ENCODE measurements around the gene DGKQ. TPM values are rescaled to one million over a fixed set of nuclear protein-coding genes. Genes with fewer than 3 reads are reported as not detected.

The DGKQ gene
- total RNA-seq, 1 donor from 2014 or later = 14.8 TPM

- H3K27me3 ChIP-seq (ENCODE audit: control insufficient read depth, insufficient read depth, low read length) = no peaks in the 10 kb centered on the region
- no peak overlapping the region for H3K4me3 ChIP-seq (ENCODE audit: low read depth, low read length)
- no peak for TF ChIP-seq CTCF (IDR thresholded peaks at IDR 0.05; ENCODE audit: insufficient read depth, low read length, poor library complexity, severe bottlenecking)
- no peak for DNase-seq (ENCODE audit: low read depth)
- H3K36me3 ChIP-seq (ENCODE audit: control insufficient read depth, insufficient read depth, low read length) = no peaks in the 10 kb centered on the region
Observed at GRCh38 chr4:988726-989721, 15.7 kb upstream of the DGKQ start.

- Histone ChIP-seq H3K27me3 (ENCODE audit: control insufficient read depth, insufficient read depth, low read length) (no peaks in the 10 kb centered on the region), H3K4me3 (ENCODE audit: low read depth, low read length) (peak overlapping the region; percentile 45), H3K36me3 (ENCODE audit: control insufficient read depth, insufficient read depth, low read length) (no peaks in the 10 kb centered on the region)
- no peak for TF ChIP-seq CTCF (IDR thresholded peaks at IDR 0.05; ENCODE audit: insufficient read depth, low read length, poor library complexity, severe bottlenecking)
- DNase-seq (ENCODE audit: low read depth) = no peak
Observed at GRCh38 chr4:987624-988513, 14.5 kb upstream of the DGKQ start.

- TF ChIP-seq CTCF (IDR thresholded peaks at IDR 0.05; ENCODE audit: insufficient read depth, low read length, poor library complexity, severe bottlenecking) = peak; percentile 68
- Histone ChIP-seq H3K4me3 (ENCODE audit: low read depth, low read length) (peak within 1 kb of the TSS; percentile 45), H3K36me3 (ENCODE audit: control insufficient read depth, insufficient read depth, low read length) (no peaks in the 10 kb centered on the region), H3K27me3 (ENCODE audit: control insufficient read depth, insufficient read depth, low read length) (no peaks in the 10 kb centered on the region)
- no peak for DNase-seq (ENCODE audit: low read depth)
Observed at GRCh38 chr4:986879-987623, 13.7 kb upstream of the DGKQ start, which contains the start of gene IDUA. Gene IDUA (plus strand): TSS chr4:987044. CDS start chr4:987085, 41 bp downstream.

- DNase-seq (ENCODE audit: low read depth) = no peak
- no peaks in the 10 kb centered on the region for H3K27me3 ChIP-seq (ENCODE audit: control insufficient read depth, insufficient read depth, low read length)
- H3K4me3 ChIP-seq (ENCODE audit: low read depth, low read length) = peak overlapping the region; percentile 45
- no peaks in the 10 kb centered on the region for H3K36me3 ChIP-seq (ENCODE audit: control insufficient read depth, insufficient read depth, low read length)
- no peak for TF ChIP-seq CTCF (IDR thresholded peaks at IDR 0.05; ENCODE audit: insufficient read depth, low read length, poor library complexity, severe bottlenecking)
Observed at GRCh38 chr4:986428-986878, 13.1 kb upstream of the DGKQ start.

GRCh38 chr4:985123-985830 is 11.9 kb upstream of the DGKQ start:
- DNase-seq (ENCODE audit: low read depth) = no peak
- TF ChIP-seq CTCF (IDR thresholded peaks at IDR 0.05; ENCODE audit: insufficient read depth, low read length, poor library complexity, severe bottlenecking) = no peak
- no peaks in the 10 kb centered on the region for H3K36me3 ChIP-seq (ENCODE audit: control insufficient read depth, insufficient read depth, low read length)
- H3K27me3 ChIP-seq (ENCODE audit: control insufficient read depth, insufficient read depth, low read length) = no peaks in the 10 kb centered on the region
- H3K4me3 ChIP-seq (ENCODE audit: low read depth, low read length) = no peak overlapping the region

All from kidney epithelial cell (primary cell).